T-helper 1 cell treated with Interleukin-12 subunit alpha and Interleukin-12 subunit beta and Interleukin-4 antibody, amounts not matched to agents 30 μg/mL and 1 μg/mL, for 36 hours (primary cell): ENCODE results near the gene CLEC14A.

Experiments
- H3K27ac Mint-ChIP-seq: one replicate; pipeline ENCODE4 v1.8.0; 2021; ENCODE audit warnings: mild to moderate bottlenecking, mixed read lengths
- H3K27me3 Mint-ChIP-seq: one replicate; pipeline ENCODE4 v1.8.0; 2021; ENCODE audit warnings: low read depth, mixed read lengths
- H3K36me3 Mint-ChIP-seq: one replicate; pipeline ENCODE4 v1.8.0; 2021; ENCODE audit warnings: low read depth, mixed read lengths
- H3K4me1 Mint-ChIP-seq: one replicate; pipeline ENCODE4 v1.8.0; 2021; ENCODE audit warnings: low read depth, mixed read lengths
- H3K4me3 Mint-ChIP-seq: one replicate; pipeline ENCODE4 v1.8.0; 2021; ENCODE audit warnings: mild to moderate bottlenecking, moderate library complexity, mixed read lengths
- H3K9me3 Mint-ChIP-seq: one replicate; pipeline ENCODE4 v1.8.0; 2021; ENCODE audit warnings: mixed read lengths

Gene CLEC14A

GRCh38 chr14:38205119-38205813 is 50.6 kb downstream of the CLEC14A start:
- H3K9me3 Mint-ChIP-seq, result no peaks in the 10 kb centered on the region
- H3K27me3 Mint-ChIP-seq, result peaks cover 51% of the 10 kb centered on the region
- peaks cover 5% of the 10 kb centered on the region for H3K4me1 Mint-ChIP-seq
- no peak overlapping the region for H3K4me3 Mint-ChIP-seq
- H3K27ac Mint-ChIP-seq, result no peak overlapping the region
- no peaks in the 10 kb centered on the region for H3K36me3 Mint-ChIP-seq

DNA sequence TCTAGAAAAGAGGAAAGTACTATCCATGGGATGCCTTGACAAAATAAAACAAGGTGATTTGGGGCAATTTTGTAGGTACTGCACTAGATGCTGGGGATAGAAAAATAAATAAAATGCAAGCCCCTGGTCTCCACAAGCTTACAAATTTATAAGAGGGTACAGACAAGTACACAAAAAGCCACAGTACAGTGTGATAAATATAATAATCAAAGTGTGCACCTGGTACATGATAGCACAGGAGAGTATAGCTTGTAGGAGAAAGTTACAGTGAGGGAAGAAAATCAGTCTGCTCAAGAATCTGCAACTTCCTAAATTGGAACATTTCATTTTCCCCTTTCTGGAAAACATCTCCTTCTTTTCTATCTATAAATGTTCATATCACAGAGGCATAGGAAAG is 51.2 kb downstream of the CLEC14A start:
- Mint-ChIP-seq H3K4me1 (peaks cover 5% of the 10 kb centered on the region), H3K36me3 (no peaks in the 10 kb centered on the region), H3K27me3 (peaks cover 45% of the 10 kb centered on the region), H3K9me3 (no peaks in the 10 kb centered on the region), H3K27ac (no peak overlapping the region), H3K4me3 (no peak overlapping the region)
